Measurements from ENCODE around the gene SCNN1A. TPM values are rescaled to one million over a fixed set of nuclear protein-coding genes. Genes with fewer than 3 reads are reported as not detected.

The SCNN1A gene
- total RNA-seq, 1 experiment from 2014 or later: 111 TPM

DNA sequence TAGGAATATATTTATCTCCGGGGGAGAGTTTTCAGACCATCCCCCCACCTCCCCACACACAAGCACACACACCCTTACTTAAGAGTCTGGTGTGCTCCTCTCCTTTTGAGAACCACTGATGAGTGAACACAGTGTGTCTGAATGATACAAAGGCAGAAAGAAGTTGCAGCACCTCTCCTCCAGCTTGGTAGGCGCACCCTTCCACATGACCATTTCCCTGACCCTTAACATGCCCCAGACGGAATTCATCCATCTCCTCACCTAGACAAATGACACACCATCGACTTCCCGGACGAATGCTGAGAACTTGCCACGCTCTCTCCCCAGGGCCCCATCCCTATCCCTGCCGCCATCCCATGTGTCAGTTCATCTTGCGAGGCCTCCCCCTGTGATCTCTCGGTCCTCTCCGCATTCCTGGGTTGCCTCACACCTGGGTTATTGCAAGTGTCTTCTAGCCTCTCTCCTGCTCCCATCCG lies 37.4 kb downstream of the SCNN1A start:
- no peak overlapping the region for H2BK20ac ChIP-seq (ENCODE audit: low read depth, low read length, poor library complexity, severe bottlenecking)
- no peak overlapping the region for H2BK120ac ChIP-seq (ENCODE audit: low read depth, low read length, poor library complexity, severe bottlenecking)
- H3K4me3 Mint-ChIP-seq: no peak overlapping the region
- no CpG with 5 or more reads among the region's 12 CpGs for WGBS (ENCODE audit: extremely low coverage, insufficient read length, low lambda C conversion rate)
- H3K23ac ChIP-seq (ENCODE audit: insufficient read length, low read depth, low read length): no peak overlapping the region
- H3K4me2 ChIP-seq (ENCODE audit: insufficient read depth, insufficient read length, low read length): peak overlapping the region; percentile 0
- no peak overlapping the region for H2BK15ac ChIP-seq (ENCODE audit: low read depth, low read length)
- H4K91ac ChIP-seq (ENCODE audit: insufficient read length, low read depth, low read length): no peak overlapping the region
- no peak for DNase-seq
- H3K9ac ChIP-seq (ENCODE audit: extremely low read depth, insufficient read length, low read length): no peak overlapping the region
- H3K79me2 ChIP-seq (ENCODE audit: insufficient read depth, low read length): peaks cover 32% of the 10 kb centered on the region; the same call in 1 of the 2 replicates
- no peaks in the 10 kb centered on the region for H3K79me1 ChIP-seq (ENCODE audit: insufficient read depth, low read depth, low read length, poor library complexity, severe bottlenecking)
- H3K4me1 ChIP-seq (ENCODE audit: insufficient read depth, low read length): peaks cover 36% of the 10 kb centered on the region
- no peaks in the 10 kb centered on the region for H3K9me3 Mint-ChIP-seq
- H3K14ac ChIP-seq (ENCODE audit: insufficient read depth, low read length): no peak overlapping the region
- no peak overlapping the region for H2AFZ ChIP-seq (ENCODE audit: low read length)
- H3K4me1 Mint-ChIP-seq: peaks cover 34 to 35% of the 10 kb centered on the region in 2 experiments
- no peaks in the 10 kb centered on the region; the same call in 1 of the 2 replicates for H3K27me3 Mint-ChIP-seq (ENCODE audit: low read depth)
- peaks cover 28% of the 10 kb centered on the region for H3K23me2 ChIP-seq (ENCODE audit: insufficient read length, low read depth, low read length, poor library complexity, severe bottlenecking)
- no peak overlapping the region for H3K27ac ChIP-seq (ENCODE audit: insufficient read length, low read depth, low read length)
- peaks cover 14 to 27% (median 25%) of the 10 kb centered on the region in 3 experiments; a peak in 6 of 7 replicates for H3K36me3 Mint-ChIP-seq (ENCODE audit: insufficient read depth in 1 of 3, low read depth in 3 of 3)
- no peak overlapping the region for H3T11ph ChIP-seq (ENCODE audit: low read length)
- TF ChIP-seq, protein P1, sequence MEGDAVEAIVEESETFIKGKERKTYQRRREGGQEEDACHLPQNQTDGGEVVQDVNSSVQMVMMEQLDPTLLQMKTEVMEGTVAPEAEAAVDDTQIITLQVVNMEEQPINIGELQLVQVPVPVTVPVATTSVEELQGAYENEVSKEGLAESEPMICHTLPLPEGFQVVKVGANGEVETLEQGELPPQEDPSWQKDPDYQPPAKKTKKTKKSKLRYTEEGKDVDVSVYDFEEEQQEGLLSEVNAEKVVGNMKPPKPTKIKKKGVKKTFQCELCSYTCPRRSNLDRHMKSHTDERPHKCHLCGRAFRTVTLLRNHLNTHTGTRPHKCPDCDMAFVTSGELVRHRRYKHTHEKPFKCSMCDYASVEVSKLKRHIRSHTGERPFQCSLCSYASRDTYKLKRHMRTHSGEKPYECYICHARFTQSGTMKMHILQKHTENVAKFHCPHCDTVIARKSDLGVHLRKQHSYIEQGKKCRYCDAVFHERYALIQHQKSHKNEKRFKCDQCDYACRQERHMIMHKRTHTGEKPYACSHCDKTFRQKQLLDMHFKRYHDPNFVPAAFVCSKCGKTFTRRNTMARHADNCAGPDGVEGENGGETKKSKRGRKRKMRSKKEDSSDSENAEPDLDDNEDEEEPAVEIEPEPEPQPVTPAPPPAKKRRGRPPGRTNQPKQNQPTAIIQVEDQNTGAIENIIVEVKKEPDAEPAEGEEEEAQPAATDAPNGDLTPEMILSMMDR (conservative IDR thresholded peaks at IDR 0.05): no peak
- H2AK5ac ChIP-seq (ENCODE audit: insufficient read length, low read length): no peak overlapping the region
- H3K9me3 ChIP-seq (ENCODE audit: control insufficient read depth, low read depth, low read length): no peaks in the 10 kb centered on the region
- no peaks in the 10 kb centered on the region for H3K27me3 ChIP-seq (ENCODE audit: insufficient read depth, low read length)
- no peak overlapping the region for H4K5ac ChIP-seq (ENCODE audit: insufficient read length, low read depth, low read length)
- no peak overlapping the region for H3K56ac ChIP-seq (ENCODE audit: insufficient read length, low read depth, low read length)
- H2BK12ac ChIP-seq (ENCODE audit: insufficient read length, low read depth, low read length): no peak overlapping the region
- no peak overlapping the region for H3K27ac Mint-ChIP-seq
- H4K8ac ChIP-seq (replicated peaks; ENCODE audit: insufficient read length, low read depth, low read length): no peak overlapping the region
- H3K4ac ChIP-seq (ENCODE audit: low read depth, low read length): no peak overlapping the region
- H3K18ac ChIP-seq (ENCODE audit: insufficient read length, low read depth, low read length): no peak overlapping the region
- H2BK5ac ChIP-seq (ENCODE audit: insufficient read length, low read length): no peak overlapping the region
- no peaks in the 10 kb centered on the region for H4K20me1 ChIP-seq (ENCODE audit: control insufficient read depth, insufficient read depth, insufficient read length)

All from H9 (cell line).